ENCODE measurements around the gene CRIM1. TPM values are rescaled to one million over a fixed set of nuclear protein-coding genes. Genes with fewer than 3 reads are reported as not detected.
A peak's percentile ranks its signal among the peaks of the same experiment; 100 is the strongest.

CRIM1 gene
- polyA plus RNA-seq, 4 donors, result 0.89 to 26.2 (median 9.2) TPM

- no peak for FAIRE-seq
- 65 to 88% (median 84%) methylated on average over 5 of the region's 5 CpGs for WGBS, 3 donors
- no peaks in the 10 kb centered on the region for H3K27me3 ChIP-seq (ENCODE audit: control insufficient read depth in 3 of 3, insufficient read depth in 3 of 3, low read length in 3 of 3)
- no peaks in the 10 kb centered on the region for H3K9me3 ChIP-seq (ENCODE audit: control insufficient read depth in 2 of 2, insufficient read depth in 1 of 2, low read depth in 1 of 2, low read length in 1 of 2)
- H3K36me3 ChIP-seq (ENCODE audit: control insufficient read depth in 3 of 3, insufficient read depth in 2 of 3, low read depth in 1 of 3, low read length in 3 of 3), result peaks cover 0 to 10% (median 2%) of the 10 kb centered on the region in 3 donors
- peak overlapping the region in 1 of 3 donors; percentile 29 for H3K27ac ChIP-seq (ENCODE audit: low read depth in 1 of 3, low read length in 2 of 3)
- H3K4me3 ChIP-seq (ENCODE audit: low read depth in 1 of 3, low read length in 3 of 3), result no peak overlapping the region
- peaks cover 0 to 17% (median 2%) of the 10 kb centered on the region in 3 donors for H3K4me1 ChIP-seq (ENCODE audit: control insufficient read depth in 3 of 3, insufficient read depth in 2 of 3, low read depth in 1 of 3, low read length in 2 of 3)
- no peak for DNase-seq
Measured at GRCh38 chr2:36450466-36451196, 95.1 kb downstream of the CRIM1 start.

DNA sequence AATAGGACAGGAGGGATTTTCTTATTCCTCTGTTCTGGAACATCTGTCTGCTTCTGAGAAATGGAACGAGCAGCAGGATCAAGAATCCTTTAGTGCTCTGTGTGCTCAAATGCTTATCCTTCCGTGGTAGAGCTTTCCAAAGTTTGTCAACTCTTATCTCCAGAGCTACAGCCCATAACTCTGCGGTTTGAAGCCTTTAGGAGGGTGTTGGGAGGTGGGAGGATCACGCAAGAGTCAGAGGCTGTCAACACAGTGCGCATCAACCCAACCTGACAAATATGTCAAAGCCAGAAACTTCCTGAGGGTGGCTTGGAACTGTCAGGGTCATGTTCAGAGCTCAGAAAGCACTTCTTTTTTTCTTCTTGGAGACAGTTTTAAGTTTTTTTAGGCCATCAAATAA is 95.9 kb downstream of the CRIM1 start:
- Histone ChIP-seq H3K4me3 (ENCODE audit: low read depth in 1 of 3, low read length in 3 of 3) (no peak overlapping the region), H3K4me1 (ENCODE audit: control insufficient read depth in 3 of 3, insufficient read depth in 2 of 3, low read depth in 1 of 3, low read length in 2 of 3) (peaks cover 0 to 22% (median 9%) of the 10 kb centered on the region in 3 donors), H3K27ac (ENCODE audit: low read depth in 1 of 3, low read length in 2 of 3) (peak overlapping the region in 1 of 3 donors; percentile 60), H3K27me3 (ENCODE audit: control insufficient read depth in 3 of 3, insufficient read depth in 3 of 3, low read length in 3 of 3) (no peaks in the 10 kb centered on the region), H3K36me3 (ENCODE audit: control insufficient read depth in 3 of 3, insufficient read depth in 2 of 3, low read depth in 1 of 3, low read length in 3 of 3) (peaks cover 0 to 10% (median 2%) of the 10 kb centered on the region in 3 donors), H3K9me3 (ENCODE audit: control insufficient read depth in 2 of 2, insufficient read depth in 1 of 2, low read depth in 1 of 2, low read length in 1 of 2) (no peaks in the 10 kb centered on the region)
- no peak for FAIRE-seq
- no peak for DNase-seq
- WGBS, 3 donors, result 75 to 83% (median 82%) methylated on average over 5 of the region's 5 CpGs

DNA sequence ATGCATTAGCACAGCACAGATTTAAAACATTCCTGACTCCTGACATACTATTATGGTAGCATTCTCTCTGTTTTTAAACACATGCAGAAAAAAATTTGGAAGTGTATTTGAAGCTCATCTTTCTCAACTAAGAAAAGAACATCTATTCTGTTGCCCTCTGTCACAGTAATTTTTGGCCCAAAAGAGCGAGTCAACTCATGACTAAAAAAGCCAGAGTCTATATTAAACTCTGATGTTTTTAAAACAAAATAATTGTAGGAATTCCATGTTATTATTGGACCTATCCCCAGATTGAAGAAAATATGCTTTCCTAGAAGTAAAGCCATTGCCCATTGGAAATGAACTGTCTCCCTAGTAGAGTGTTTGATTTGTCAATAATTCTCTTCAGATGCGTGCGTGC is 96.7 kb downstream of the CRIM1 start:
- FAIRE-seq, result no peak
- 63 to 92% (median 80%) methylated on average over 3 of the region's 3 CpGs for WGBS, 3 donors

DNA sequence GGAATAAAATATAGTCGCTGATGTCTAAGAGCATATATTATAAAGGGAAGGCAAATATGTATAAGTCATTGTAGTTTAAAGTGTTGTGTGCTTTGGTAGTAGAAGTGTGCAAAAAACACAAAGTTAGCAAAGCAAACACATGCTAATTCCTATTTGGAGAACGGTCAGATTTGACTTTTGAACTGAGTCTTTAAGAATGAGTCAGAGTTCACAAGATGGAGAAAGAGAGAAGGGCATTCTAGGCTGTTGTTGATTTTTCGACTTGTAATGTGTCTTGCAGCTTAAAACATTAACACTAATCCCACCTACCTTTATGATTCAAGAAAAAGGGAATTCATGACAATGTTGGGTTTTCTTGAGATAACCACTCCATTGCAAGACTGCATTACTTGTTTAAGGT is 98.1 kb downstream of the CRIM1 start:
- 45 to 68% (median 56%) methylated on average over 3 of the region's 3 CpGs for WGBS, 3 donors
- DNase-seq (peak; percentile 10 to 17), FAIRE-seq (no peak)
- H3K4me1 ChIP-seq (ENCODE audit: control insufficient read depth in 3 of 3, insufficient read depth in 2 of 3, low read depth in 1 of 3, low read length in 2 of 3), result peaks cover 0 to 27% (median 12%) of the 10 kb centered on the region in 3 donors
- no peaks in the 10 kb centered on the region for H3K27me3 ChIP-seq (ENCODE audit: control insufficient read depth in 3 of 3, insufficient read depth in 3 of 3, low read length in 3 of 3)
- H3K4me3 ChIP-seq (ENCODE audit: low read depth in 1 of 3, low read length in 3 of 3), result no peak overlapping the region
- H3K36me3 ChIP-seq (ENCODE audit: control insufficient read depth in 3 of 3, insufficient read depth in 2 of 3, low read depth in 1 of 3, low read length in 3 of 3), result peaks cover 0 to 10% (median 0%) of the 10 kb centered on the region in 3 donors
- H3K9me3 ChIP-seq (ENCODE audit: control insufficient read depth in 2 of 2, insufficient read depth in 1 of 2, low read depth in 1 of 2, low read length in 1 of 2), result no peaks in the 10 kb centered on the region
- H3K27ac ChIP-seq (ENCODE audit: low read depth in 1 of 3, low read length in 2 of 3), result no peak overlapping the region

More for the DNA sequence above, 96.7 kb downstream of the CRIM1 start:
- Histone ChIP-seq H3K4me1 (ENCODE audit: control insufficient read depth in 3 of 3, insufficient read depth in 2 of 3, low read depth in 1 of 3, low read length in 2 of 3) (peaks cover 0 to 24% (median 12%) of the 10 kb centered on the region in 3 donors), H3K36me3 (ENCODE audit: control insufficient read depth in 3 of 3, insufficient read depth in 2 of 3, low read depth in 1 of 3, low read length in 3 of 3) (peaks cover 0 to 9% (median 2%) of the 10 kb centered on the region in 3 donors), H3K27ac (ENCODE audit: low read depth in 1 of 3, low read length in 2 of 3) (peak overlapping the region in 1 of 3 donors; percentile 3), H3K4me3 (ENCODE audit: low read depth in 1 of 3, low read length in 3 of 3) (no peak overlapping the region), H3K27me3 (ENCODE audit: control insufficient read depth in 3 of 3, insufficient read depth in 3 of 3, low read length in 3 of 3) (no peaks in the 10 kb centered on the region), H3K9me3 (ENCODE audit: control insufficient read depth in 2 of 2, insufficient read depth in 1 of 2, low read depth in 1 of 2, low read length in 1 of 2) (no peaks in the 10 kb centered on the region)
- DNase-seq, result no peak

GRCh38 chr2:36455011-36455410 is 99.4 kb downstream of the CRIM1 start:
- 75 to 81% (median 79%) methylated on average over 4 of the region's 4 CpGs for WGBS, 3 donors
- H3K4me1 ChIP-seq (ENCODE audit: control insufficient read depth in 3 of 3, insufficient read depth in 2 of 3, low read depth in 1 of 3, low read length in 2 of 3), result peaks cover 2 to 25% (median 12%) of the 10 kb centered on the region in 3 donors
- H3K4me3 ChIP-seq (ENCODE audit: low read depth in 1 of 3, low read length in 3 of 3), result no peak overlapping the region
- H3K27ac ChIP-seq (ENCODE audit: low read depth in 1 of 3, low read length in 2 of 3), result no peak overlapping the region
- no peaks in the 10 kb centered on the region for H3K9me3 ChIP-seq (ENCODE audit: control insufficient read depth in 2 of 2, insufficient read depth in 1 of 2, low read depth in 1 of 2, low read length in 1 of 2)
- FAIRE-seq (no peak), DNase-seq (no peak)
- peaks cover 0 to 6% (median 0%) of the 10 kb centered on the region in 3 donors for H3K36me3 ChIP-seq (ENCODE audit: control insufficient read depth in 3 of 3, insufficient read depth in 2 of 3, low read depth in 1 of 3, low read length in 3 of 3)
- H3K27me3 ChIP-seq (ENCODE audit: control insufficient read depth in 3 of 3, insufficient read depth in 3 of 3, low read length in 3 of 3), result no peaks in the 10 kb centered on the region

- no peak overlapping the region for H3K4me3 ChIP-seq (ENCODE audit: low read depth in 1 of 3, low read length in 3 of 3)
- no peaks in the 10 kb centered on the region for H3K9me3 ChIP-seq (ENCODE audit: control insufficient read depth in 2 of 2, insufficient read depth in 1 of 2, low read depth in 1 of 2, low read length in 1 of 2)
- peaks cover 0 to 6% (median 0%) of the 10 kb centered on the region in 3 donors for H3K36me3 ChIP-seq (ENCODE audit: control insufficient read depth in 3 of 3, insufficient read depth in 2 of 3, low read depth in 1 of 3, low read length in 3 of 3)
- peaks cover 2 to 21% (median 12%) of the 10 kb centered on the region in 3 donors for H3K4me1 ChIP-seq (ENCODE audit: control insufficient read depth in 3 of 3, insufficient read depth in 2 of 3, low read depth in 1 of 3, low read length in 2 of 3)
- DNase-seq, result no peak
- no peaks in the 10 kb centered on the region for H3K27me3 ChIP-seq (ENCODE audit: control insufficient read depth in 3 of 3, insufficient read depth in 3 of 3, low read length in 3 of 3)
- peak overlapping the region in 2 of 3 donors; percentile 8 to 77 for H3K27ac ChIP-seq (ENCODE audit: low read depth in 1 of 3, low read length in 2 of 3)
- FAIRE-seq, result no peak
- 72 to 84% (median 81%) methylated on average over 4 of the region's 4 CpGs for WGBS, 3 donors
Measured at GRCh38 chr2:36455788-36456187, 100.2 kb downstream of the CRIM1 start.

GRCh38 chr2:36456227-36457175 is 100.9 kb downstream of the CRIM1 start:
- WGBS, 3 donors, result 19 to 38% (median 38%) methylated on average over 17 of the region's 17 CpGs
- H3K4me1 ChIP-seq (ENCODE audit: control insufficient read depth in 3 of 3, insufficient read depth in 2 of 3, low read depth in 1 of 3, low read length in 2 of 3), result peaks cover 2 to 27% (median 10%) of the 10 kb centered on the region in 3 donors

DNA sequence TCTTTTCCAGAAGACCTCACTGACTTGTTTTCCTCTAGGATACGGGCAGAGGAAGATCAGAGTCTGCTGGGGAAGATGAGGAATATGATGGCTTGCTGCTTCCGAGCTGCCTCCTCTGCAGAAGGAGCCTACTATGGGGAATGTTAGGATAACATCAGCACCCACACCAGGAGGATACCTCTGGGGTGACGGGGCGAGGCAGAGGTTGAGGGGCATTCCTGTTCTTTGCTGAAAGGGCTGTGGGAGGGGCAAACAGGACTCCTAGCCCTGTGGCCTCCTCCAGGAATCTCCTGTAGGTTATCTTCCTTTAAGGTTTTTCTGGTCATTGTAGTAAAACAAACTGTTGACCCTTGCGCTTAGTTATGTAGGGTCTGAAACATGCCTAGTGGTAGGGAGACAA is 102.5 kb downstream of the CRIM1 start:
- H3K27ac ChIP-seq (ENCODE audit: low read depth in 1 of 3, low read length in 2 of 3), result no peak overlapping the region
- H3K9me3 ChIP-seq (ENCODE audit: control insufficient read depth in 2 of 2, insufficient read depth in 1 of 2, low read depth in 1 of 2, low read length in 1 of 2), result no peaks in the 10 kb centered on the region
- 86 to 90% (median 89%) methylated on average over 5 of the region's 5 CpGs for WGBS, 3 donors

More at GRCh38 chr2:36456227-36457175, 100.9 kb downstream of the CRIM1 start:
- H3K27me3 ChIP-seq (ENCODE audit: control insufficient read depth in 3 of 3, insufficient read depth in 3 of 3, low read length in 3 of 3), result no peaks in the 10 kb centered on the region
- DNase-seq (peak; percentile 48 to 62), FAIRE-seq (no peak)
- no peaks in the 10 kb centered on the region for H3K9me3 ChIP-seq (ENCODE audit: control insufficient read depth in 2 of 2, insufficient read depth in 1 of 2, low read depth in 1 of 2, low read length in 1 of 2)
- H3K4me3 ChIP-seq (ENCODE audit: low read depth in 1 of 3, low read length in 3 of 3), result no peak overlapping the region
- peak overlapping the region in 2 of 3 donors; percentile 8 to 77 for H3K27ac ChIP-seq (ENCODE audit: low read depth in 1 of 3, low read length in 2 of 3)
- peaks cover 0 to 6% (median 0%) of the 10 kb centered on the region in 3 donors for H3K36me3 ChIP-seq (ENCODE audit: control insufficient read depth in 3 of 3, insufficient read depth in 2 of 3, low read depth in 1 of 3, low read length in 3 of 3)

More for the DNA sequence above, 102.5 kb downstream of the CRIM1 start:
- peaks cover 2 to 34% (median 10%) of the 10 kb centered on the region in 3 donors for H3K4me1 ChIP-seq (ENCODE audit: control insufficient read depth in 3 of 3, insufficient read depth in 2 of 3, low read depth in 1 of 3, low read length in 2 of 3)
- DNase-seq, result no peak
- H3K27me3 ChIP-seq (ENCODE audit: control insufficient read depth in 3 of 3, insufficient read depth in 3 of 3, low read length in 3 of 3), result no peaks in the 10 kb centered on the region
- no peak overlapping the region for H3K4me3 ChIP-seq (ENCODE audit: low read depth in 1 of 3, low read length in 3 of 3)
- no peak for FAIRE-seq
- peaks cover 0 to 6% (median 0%) of the 10 kb centered on the region in 3 donors for H3K36me3 ChIP-seq (ENCODE audit: control insufficient read depth in 3 of 3, insufficient read depth in 2 of 3, low read depth in 1 of 3, low read length in 3 of 3)
